HL-60 (cell line): ENCODE results near the gene DNAJC17.

Experiments used
- POLR2AphosphoS5 ChIP-seq: IDR thresholded peaks from 2 replicates; pipeline ENCODE4 v1.6.1; 2012; ENCODE audit warnings: low read depth
- SPI1 ChIP-seq: IDR thresholded peaks from 2 replicates; pipeline ENCODE4 v1.6.1; 2012; ENCODE audit warnings: low read depth, mild to moderate bottlenecking, borderline replicate concordance

DNA sequence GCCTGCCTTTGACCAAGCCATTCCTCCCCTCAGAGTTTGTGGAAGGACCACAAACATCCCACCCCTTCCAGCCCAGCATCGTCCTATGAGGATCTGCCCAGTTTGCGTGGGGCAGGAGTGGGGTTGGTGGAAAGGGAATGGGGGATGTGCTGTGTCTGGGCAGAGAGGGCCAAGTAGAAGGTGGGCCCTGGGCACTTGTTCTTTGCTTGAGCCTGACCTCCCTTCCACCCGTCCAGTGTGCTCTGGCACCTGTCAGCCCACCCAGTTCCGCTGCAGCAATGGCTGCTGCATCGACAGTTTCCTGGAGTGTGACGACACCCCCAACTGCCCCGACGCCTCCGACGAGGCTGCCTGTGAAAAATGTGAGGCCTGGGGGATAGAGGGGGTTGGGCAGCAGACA lies 46.9 kb upstream of the DNAJC17 start:
- no peak for TF ChIP-seq POLR2AphosphoS5
- TF ChIP-seq SPI1: no peak
